Activated T-helper 1 cell treated with Interleukin-2 at 50 U/mL for 16 hours (primary cell): Measurements from ENCODE around the gene RMDN3.

Source experiments
- DNase-seq: peaks from one replicate; pipeline ENCODE4 v3.0.0-alpha.2; 2020; ENCODE audit warnings: low read depth

RMDN3 gene

GRCh38 chr15:40693904-40694687, 61.0 kb downstream of the RMDN3 start:
- DNase-seq: no peak

- DNase-seq: no peak
These were observed 63.3 kb downstream of the RMDN3 start for GRCh38 chr15:40691737-40692136.

GRCh38 chr15:40688932-40689799, 65.9 kb downstream of the RMDN3 start:
- no peak for DNase-seq
